ENCODE data around the gene ZNF512.

Gene ZNF512

GRCh38 chr2:27638037-27638637 is 55.3 kb downstream of the ZNF512 start:
- Histone ChIP-seq H3K9me3 (ENCODE audit: severe bottlenecking) (no peaks in the 10 kb centered on the region), H3K27me3 (ENCODE audit: insufficient read depth, low read depth, severe bottlenecking) (no peaks in the 10 kb centered on the region), H3K4me3 (ENCODE audit: low read depth, low read length) (no peak overlapping the region), H3K27ac (no peak overlapping the region), H3K36me3 (peaks cover 90% of the 10 kb centered on the region)
- TF ChIP-seq CTCF (IDR thresholded peaks at IDR 0.05; ENCODE audit: low read depth, low read length): no peak
- DNase-seq: no peak

- no peak for TF ChIP-seq CTCF (IDR thresholded peaks at IDR 0.05; ENCODE audit: low read depth, low read length)
- H3K36me3 ChIP-seq: peaks cover 89% of the 10 kb centered on the region
- no peak for DNase-seq
- H3K27me3 ChIP-seq (ENCODE audit: insufficient read depth, low read depth, severe bottlenecking): no peaks in the 10 kb centered on the region
- H3K9me3 ChIP-seq (ENCODE audit: severe bottlenecking): no peaks in the 10 kb centered on the region
- H3K4me3 ChIP-seq (ENCODE audit: low read depth, low read length): no peak overlapping the region
- no peak overlapping the region for H3K27ac ChIP-seq
Observed at GRCh38 chr2:27638709-27639108, 55.9 kb downstream of the ZNF512 start.

GRCh38 chr2:27640722-27641245 is 57.9 kb downstream of the ZNF512 start:
- DNase-seq: no peak
- Histone ChIP-seq H3K27me3 (ENCODE audit: insufficient read depth, low read depth, severe bottlenecking) (no peaks in the 10 kb centered on the region), H3K9me3 (ENCODE audit: severe bottlenecking) (no peaks in the 10 kb centered on the region), H3K4me3 (ENCODE audit: low read depth, low read length) (no peak overlapping the region), H3K27ac (no peak overlapping the region; the same call in 1 of the 2 replicates), H3K36me3 (peaks cover 84% of the 10 kb centered on the region)
- no peak for TF ChIP-seq CTCF (IDR thresholded peaks at IDR 0.05; ENCODE audit: low read depth, low read length)

- Histone ChIP-seq H3K27me3 (ENCODE audit: insufficient read depth, low read depth, severe bottlenecking) (no peaks in the 10 kb centered on the region), H3K36me3 (peaks cover 84% of the 10 kb centered on the region)
Observed at GRCh38 chr2:27645197-27645596, 62.4 kb downstream of the ZNF512 start.

GRCh38 chr2:27647289-27647688 is 64.4 kb downstream of the ZNF512 start:
- Histone ChIP-seq H3K4me3 (ENCODE audit: low read depth, low read length) (no peak overlapping the region), H3K36me3 (peaks cover 72% of the 10 kb centered on the region), H3K9me3 (ENCODE audit: severe bottlenecking) (no peaks in the 10 kb centered on the region), H3K27me3 (ENCODE audit: insufficient read depth, low read depth, severe bottlenecking) (no peaks in the 10 kb centered on the region), H3K27ac (no peak overlapping the region)
- DNase-seq: no peak
- no peak for TF ChIP-seq CTCF (IDR thresholded peaks at IDR 0.05; ENCODE audit: low read depth, low read length)

More at GRCh38 chr2:27645197-27645596, 62.4 kb downstream of the ZNF512 start:
- DNase-seq: no peak
- TF ChIP-seq CTCF (IDR thresholded peaks at IDR 0.05; ENCODE audit: low read depth, low read length): no peak
- Histone ChIP-seq H3K9me3 (ENCODE audit: severe bottlenecking) (no peaks in the 10 kb centered on the region), H3K4me3 (ENCODE audit: low read depth, low read length) (no peak overlapping the region), H3K27ac (no peak overlapping the region)

GRCh38 chr2:27647737-27648136 is 64.9 kb downstream of the ZNF512 start:
- Histone ChIP-seq H3K4me3 (ENCODE audit: low read depth, low read length) (no peak overlapping the region), H3K9me3 (ENCODE audit: severe bottlenecking) (no peaks in the 10 kb centered on the region), H3K36me3 (peaks cover 72% of the 10 kb centered on the region), H3K27me3 (ENCODE audit: insufficient read depth, low read depth, severe bottlenecking) (no peaks in the 10 kb centered on the region), H3K27ac (no peak overlapping the region)
- TF ChIP-seq CTCF (IDR thresholded peaks at IDR 0.05; ENCODE audit: low read depth, low read length): no peak
- DNase-seq: no peak

Data from WERI-Rb-1 (cell line).